IMR-90 (cell line): Measurements from ENCODE around the gene LENG1. TPM values are rescaled to one million over a fixed set of nuclear protein-coding genes. Genes with fewer than 3 reads are reported as not detected.

Experiments used
- ATAC-seq: fragments of 200-7000 bp; cut with Tn5 transposase; 2 replicates; pipeline ENCODE4 v1.9.1; 2020; ENCODE audit warnings: low read depth, mild to moderate bottlenecking, moderate library complexity
- BruUV-seq: library from RNA; stranded (reverse); fragments of 400-500 nt; replicated peaks from 2 replicates; lab custom pipeline; 2021; lab: Mats Ljungman, UMichigan
- CTCF ChIA-PET: fragments of 300-600 bp; formaldehyde crosslinking; extraction: SDS; loops from one replicate; lab custom pipeline; 2021; ENCODE audit warnings: antibody characterized with exemption; lab: Yijun Ruan, JAX
- POLR2A ChIA-PET: fragments of 300-600 bp; sonication (Branson Sonifier 250); formaldehyde crosslinking; loops from one replicate; lab custom pipeline; 2022; ENCODE audit warnings: antibody characterized with exemption; ENCODE audit not compliant: unreplicated experiment; lab: Charles Lee
- DNase-seq: peaks from one replicate; pipeline ENCODE4 v3.0.0; 2013
- H2AFZ ChIP-seq: replicated peaks from 2 replicates; pipeline ENCODE3; 2013; ENCODE audit warnings: low read length, mild to moderate bottlenecking; ENCODE audit not compliant: poor library complexity
- H2AK5ac ChIP-seq: 2 replicates; pipeline ENCODE4 v1.6.1; 2013; ENCODE audit warnings: low read depth, low read length, inconsistent platforms
- H2AK9ac ChIP-seq: replicated peaks from 2 replicates; pipeline ENCODE3; 2013; ENCODE audit warnings: mild to moderate bottlenecking, low read depth, low read length, moderate library complexity; ENCODE audit not compliant: poor library complexity
- H2BK120ac ChIP-seq: 2 replicates; pipeline ENCODE4 v1.6.1; 2013; ENCODE audit warnings: low read depth, low read length, inconsistent platforms
- H2BK15ac ChIP-seq: 3 replicates; pipeline ENCODE4 v1.6.1; 2013; ENCODE audit warnings: low read depth, low read length, inconsistent platforms
- H2BK20ac ChIP-seq: 2 replicates; pipeline ENCODE4 v1.6.1; 2013; ENCODE audit warnings: low read depth, mild to moderate bottlenecking, inconsistent platforms, low read length, moderate library complexity
- H2BK5ac ChIP-seq: 2 replicates; pipeline ENCODE4 v1.6.1; 2013; ENCODE audit warnings: mild to moderate bottlenecking, low read depth, low read length, inconsistent platforms; ENCODE audit not compliant: poor library complexity, severe bottlenecking
- H3K14ac ChIP-seq: replicated peaks from 2 replicates; pipeline ENCODE4 v1.6.1; 2013; ENCODE audit warnings: low read depth, low read length, inconsistent platforms
- H3K18ac ChIP-seq: 2 replicates; pipeline ENCODE4 v1.6.1; 2013; ENCODE audit warnings: low read depth, low read length, control low read depth
- H3K23ac ChIP-seq: 2 replicates; pipeline ENCODE4 v1.6.1; 2013; ENCODE audit warnings: low read depth, low read length, inconsistent platforms
- H3K27ac ChIP-seq: 2 replicates; pipeline ENCODE4 v1.5.1; 2013; ENCODE audit warnings: mild to moderate bottlenecking, control low read depth, low read length; ENCODE audit not compliant: insufficient read depth
- H3K27me3 ChIP-seq: 2 replicates; pipeline ENCODE4 v1.6.1; 2013; ENCODE audit warnings: low read length; ENCODE audit not compliant: control insufficient read depth, insufficient read depth
- H3K36me3 ChIP-seq: 2 replicates; pipeline ENCODE4 v1.6.1; 2013; ENCODE audit warnings: low read length, mixed read lengths; ENCODE audit not compliant: control insufficient read depth, insufficient read depth
- H3K4ac ChIP-seq: 2 replicates; pipeline ENCODE4 v1.6.1; 2013; ENCODE audit warnings: low read depth, low read length, inconsistent platforms
- H3K4me1 ChIP-seq: 2 replicates; pipeline ENCODE4 v1.6.1; 2013; ENCODE audit warnings: low read length, mixed read lengths; ENCODE audit not compliant: control insufficient read depth, insufficient read depth
- H3K4me2 ChIP-seq: 2 replicates; pipeline ENCODE4 v1.6.1; 2013; ENCODE audit warnings: low read depth, mild to moderate bottlenecking, control low read depth, low read length, moderate library complexity
- H3K4me3 ChIP-seq: 2 replicates; pipeline ENCODE4 v1.5.1; 2013; ENCODE audit warnings: low read depth, mild to moderate bottlenecking, control low read depth, low read length, moderate library complexity; ENCODE audit not compliant: insufficient read depth
- H3K56ac ChIP-seq: 2 replicates; pipeline ENCODE4 v1.6.1; 2013; ENCODE audit warnings: low read length, inconsistent platforms; ENCODE audit not compliant: insufficient read depth; ENCODE audit errors: extremely low read depth
- H3K79me1 ChIP-seq, 2 experiments: 2 replicates each; pipeline ENCODE4 v1.6.1; 2013; ENCODE audit warnings: low read length in 2 of 2, inconsistent platforms in 1 of 2, low read depth in 1 of 2
- H3K9ac ChIP-seq: 2 replicates; pipeline ENCODE4 v1.6.1; 2013; ENCODE audit warnings: low read depth, low read length, control low read depth
- H3K9me1 ChIP-seq: 2 replicates; pipeline ENCODE4 v1.6.1; 2013; ENCODE audit warnings: low read length, inconsistent platforms; ENCODE audit not compliant: insufficient read depth
- H3K9me3 ChIP-seq: 2 replicates; pipeline ENCODE4 v1.6.1; 2013; ENCODE audit warnings: low read length; ENCODE audit not compliant: control insufficient read depth, insufficient read depth
- H4K20me1 ChIP-seq: 2 replicates; pipeline ENCODE4 v1.6.1; 2013; ENCODE audit warnings: low read length, inconsistent platforms; ENCODE audit not compliant: insufficient read depth
- H4K5ac ChIP-seq: 2 replicates; pipeline ENCODE4 v1.6.1; 2013; ENCODE audit warnings: mild to moderate bottlenecking, low read depth, low read length, control low read depth
- H4K8ac ChIP-seq, 2 experiments: 2 replicates each; pipeline ENCODE4 v1.6.1; 2013; ENCODE audit warnings: low read depth in 2 of 2, low read length in 2 of 2, control low read depth in 1 of 2, inconsistent platforms in 1 of 2
- H4K91ac ChIP-seq: 2 replicates; pipeline ENCODE4 v1.6.1; 2013; ENCODE audit warnings: low read depth, low read length, inconsistent platforms; ENCODE audit not compliant: insufficient read depth
- FOS ChIP-seq: fragments of 150-350 bp; IDR thresholded peaks from 2 replicates; pipeline ENCODE4 v1.6.1; 2016; ENCODE audit warnings: low read depth, low read length
- RFX5 ChIP-seq: IDR thresholded peaks from 2 replicates; pipeline ENCODE4 v1.8.0; 2012; ENCODE audit warnings: low read depth, mild to moderate bottlenecking, low read length, moderate library complexity
- WGBS, 2 experiments: methylation state at CpG; one replicate each; pipeline versions ENCODE4 v1.1.5 to v1.1.7; 2013; ENCODE audit warnings: missing lambda C conversion rate in 2 of 2; ENCODE audit not compliant: insufficient read length in 1 of 2; ENCODE audit errors: extremely low coverage in 2 of 2; 5-methylcytosine and 5-hydroxymethylcytosine counted together
- dilution Hi-C: fragments of 300-500 bp; cut with HindIII; formaldehyde crosslinking; loops from one replicate; pipeline ENCODE4 v1.14.3; 2018; ENCODE audit warnings: low sequenced_read_pairs; ENCODE audit not compliant: unreplicated experiment
- in situ Hi-C: fragments of 300-500 bp; cut with MboI; formaldehyde crosslinking; loops from 3 replicates; pipeline ENCODE4 v1.14.3; 2019; ENCODE audit warnings: low sequenced_read_pairs, inconsistent platforms, mixed read lengths
- intact Hi-C: fragments of 100-400 bp; cut with micrococcal nuclease; formaldehyde crosslinking; loops from 2 replicates; pipeline ENCODE4 v1.10.0; 2022
- polyA plus RNA-seq, 3 experiments: library from polyadenylated mRNA; depleted of rRNA; stranded (reverse); fragments of >200 nt; gene quantifications; 2 replicates each; pipeline ENCODE4 v1.2.3, GENCODE V29; 2012; ENCODE audit warnings: low replicate concordance in 1 of 3
- total RNA-seq: library from RNA; depleted of rRNA; stranded (reverse); fragments of >200 nt; gene quantifications from 2 replicates; pipeline ENCODE4 v1.2.3, GENCODE V29; 2012
- TF ChIP-seq, protein P1 (sequence below): fragments of 150-350 bp; IDR thresholded peaks from 2 replicates; pipeline ENCODE4 v1.6.1; 2017; ENCODE audit warnings: mild to moderate bottlenecking, antibody characterized with exemption, low read length, low read depth

The LENG1 gene
- total and polyA plus RNA-seq, 2 of the 4 experiments (the other 2 are of a cell fraction): 2.7 to 5.3 TPM

DNA sequence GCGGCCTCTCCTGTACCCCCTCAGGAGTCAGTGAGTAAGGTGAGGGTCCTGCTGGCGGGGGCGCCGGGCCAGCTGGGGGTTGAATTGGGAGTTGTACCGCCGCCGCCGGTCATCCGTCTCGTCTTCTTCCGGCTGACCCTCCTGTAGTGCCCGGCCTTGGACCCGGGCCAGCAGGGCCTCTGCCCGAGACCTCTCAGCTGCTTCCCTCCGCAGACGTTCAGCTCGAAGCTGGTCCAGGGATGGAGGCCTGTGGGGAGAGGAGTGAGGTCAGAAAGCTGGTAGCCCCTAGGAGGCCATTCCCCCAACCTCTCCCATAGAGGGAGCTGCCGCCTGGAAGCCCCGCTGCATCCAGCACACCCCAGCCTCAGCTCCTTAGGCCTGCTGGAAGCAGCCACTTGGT is 3.8 kb downstream of the LENG1 start:
- peaks cover 7% of the 10 kb centered on the region; the same call in 1 of the 2 replicates for H4K20me1 ChIP-seq
- H2AK5ac ChIP-seq: no peak overlapping the region
- H3K18ac ChIP-seq: no peak overlapping the region
- H2BK20ac ChIP-seq: no peak overlapping the region
- CTCF ChIA-PET: no interaction called here
- H3K4me2 ChIP-seq: no peak overlapping the region
- H3K4me1 ChIP-seq: peaks cover 8% of the 10 kb centered on the region
- no peak overlapping the region for H3K4me3 ChIP-seq
- in situ Hi-C loops: no loop called here
- POLR2A ChIA-PET: no interaction called here
- no CpG with 5 or more reads among the region's 19 CpGs for WGBS, 2 experiments
- H3K4ac ChIP-seq: no peak overlapping the region
- dilution Hi-C loops: no loop called here
- H4K5ac ChIP-seq: no peak overlapping the region
- no peak overlapping the region for H2AK9ac ChIP-seq
- peaks cover 10 to 33% of the 10 kb centered on the region in 2 experiments; a peak in 3 of 4 replicates for H3K79me1 ChIP-seq
- H2BK120ac ChIP-seq: no peak overlapping the region
- H3K9me1 ChIP-seq: no peaks in the 10 kb centered on the region; the same call in 1 of the 2 replicates
- no peak overlapping the region for H2AFZ ChIP-seq
- ATAC-seq (no peak), DNase-seq (no peak)
- no peak overlapping the region for H4K8ac ChIP-seq
- no peak overlapping the region for H4K91ac ChIP-seq
- no peak overlapping the region for H2BK15ac ChIP-seq
- peaks cover 53% of the 10 kb centered on the region for H3K36me3 ChIP-seq
- H3K9ac ChIP-seq: no peak overlapping the region
- H3K27ac ChIP-seq: no peak overlapping the region
- intact Hi-C loops: loop anchor here (5.0 kb wide), 1 partner anchor 1127 kb away; the partner anchor contains the start of genes BRSK1 and HSPBP1
- TF ChIP-seq FOS: no peak
- TF ChIP-seq, protein P1, sequence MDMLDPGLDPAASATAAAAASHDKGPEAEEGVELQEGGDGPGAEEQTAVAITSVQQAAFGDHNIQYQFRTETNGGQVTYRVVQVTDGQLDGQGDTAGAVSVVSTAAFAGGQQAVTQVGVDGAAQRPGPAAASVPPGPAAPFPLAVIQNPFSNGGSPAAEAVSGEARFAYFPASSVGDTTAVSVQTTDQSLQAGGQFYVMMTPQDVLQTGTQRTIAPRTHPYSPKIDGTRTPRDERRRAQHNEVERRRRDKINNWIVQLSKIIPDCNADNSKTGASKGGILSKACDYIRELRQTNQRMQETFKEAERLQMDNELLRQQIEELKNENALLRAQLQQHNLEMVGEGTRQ: no peak
- TF ChIP-seq RFX5: no peak
- no peak overlapping the region for H2BK5ac ChIP-seq
- H3K9me3 ChIP-seq: no peaks in the 10 kb centered on the region
- no peak overlapping the region for H3K56ac ChIP-seq
- BruUV-seq: no TSS peak
- H3K27me3 ChIP-seq: no peaks in the 10 kb centered on the region
- H3K23ac ChIP-seq: no peak overlapping the region
- no peak overlapping the region for H3K14ac ChIP-seq
